Stimulated activated CD4-positive, alpha-beta T cell treated with anti-CD3 and anti-CD28 coated beads, TNF-alpha, amount 100 ng/mL, for 1 hour (primary cell): ENCODE data around the gene COPB2.
"Not testable (repeated sequence)": the region's sequence is repeated elsewhere in the genome, so short reads cannot be mapped to it uniquely, and the experiment has no call there.

Experiments used
- DNase-seq, 3 donors: peaks; one replicate each; pipeline ENCODE4 v3.0.0-alpha.2; 2020; ENCODE audit warnings: low read depth in 3 of 3, low spot score in 1 of 3

Gene COPB2

GRCh38 chr3:139380575-139380974 is 8.9 kb downstream of the COPB2 start:
- DNase-seq = no peak

DNA sequence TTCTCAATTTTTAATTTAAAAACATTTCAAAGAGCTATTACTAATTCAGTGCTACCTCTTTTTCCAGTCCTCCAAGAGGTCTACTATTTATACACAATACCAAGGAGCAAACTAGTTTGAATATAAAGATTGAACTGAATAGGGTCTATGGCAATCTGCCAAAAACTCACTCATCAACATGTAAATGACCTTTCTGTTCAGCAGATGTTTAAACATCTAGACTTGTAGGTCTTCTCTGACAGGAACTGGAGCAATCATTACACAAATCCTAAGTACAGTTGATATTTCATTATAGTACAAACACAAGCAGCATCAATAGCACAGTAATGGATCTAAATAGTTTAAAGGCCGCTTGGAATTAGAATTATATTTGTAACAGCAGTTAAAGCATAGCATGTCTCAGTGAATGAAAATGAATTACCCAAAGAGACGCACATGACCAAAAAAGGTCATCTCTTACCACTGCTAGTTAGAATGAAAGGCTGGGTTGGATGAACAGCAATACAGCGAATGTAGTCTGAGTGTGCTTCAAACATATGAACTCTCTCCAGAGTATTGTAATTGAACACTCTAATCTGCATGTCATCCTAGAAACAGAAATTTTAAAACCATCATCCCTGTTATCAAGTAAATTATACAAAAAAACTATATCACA is 10.7 kb downstream of the COPB2 start:
- no peak for DNase-seq

DNA sequence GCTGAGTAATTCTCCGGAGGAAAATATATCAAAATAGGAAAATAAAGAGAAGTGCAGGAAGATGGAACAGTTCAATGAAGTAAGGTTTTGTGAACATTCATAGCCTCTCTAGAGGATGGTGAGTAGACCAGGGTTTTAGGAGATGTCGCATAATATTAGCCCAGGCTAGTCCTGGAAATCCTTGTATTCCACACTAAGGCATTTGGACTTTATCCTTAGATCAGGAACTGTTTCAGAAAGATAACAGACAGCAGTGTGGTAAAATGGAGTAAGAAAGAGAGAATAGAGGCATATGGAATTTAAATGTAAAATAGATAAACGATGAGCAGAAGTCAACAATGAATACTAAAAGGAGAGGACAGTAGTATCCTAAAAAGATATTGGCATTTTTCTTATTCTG is 12.1 kb downstream of the COPB2 start:
- DNase-seq = no peak

GRCh38 chr3:139374099-139374498 is 15.3 kb downstream of the COPB2 start:
- DNase-seq = no peak

DNA sequence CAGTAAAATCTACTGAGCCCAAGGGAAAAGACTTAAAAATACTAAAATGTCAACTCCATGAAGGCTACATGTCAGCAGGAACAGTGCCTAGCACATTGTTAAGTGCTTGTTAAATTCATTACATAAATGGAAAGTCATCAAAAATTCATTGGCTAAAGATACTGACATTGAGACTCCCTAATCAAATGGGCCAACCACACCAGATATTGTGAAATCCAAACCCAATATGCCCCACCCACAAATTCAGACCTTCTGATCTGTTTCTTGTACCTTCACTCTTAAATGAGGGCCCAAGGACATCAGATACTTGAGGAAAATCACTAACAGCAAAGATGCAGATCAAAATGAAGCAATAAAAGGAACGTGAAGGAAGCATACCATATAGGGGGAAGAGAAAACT is 24.9 kb downstream of the COPB2 start:
- DNase-seq = no peak

- no peak for DNase-seq
These were observed 28.2 kb downstream of the COPB2 start for GRCh38 chr3:139361276-139361675.

DNA sequence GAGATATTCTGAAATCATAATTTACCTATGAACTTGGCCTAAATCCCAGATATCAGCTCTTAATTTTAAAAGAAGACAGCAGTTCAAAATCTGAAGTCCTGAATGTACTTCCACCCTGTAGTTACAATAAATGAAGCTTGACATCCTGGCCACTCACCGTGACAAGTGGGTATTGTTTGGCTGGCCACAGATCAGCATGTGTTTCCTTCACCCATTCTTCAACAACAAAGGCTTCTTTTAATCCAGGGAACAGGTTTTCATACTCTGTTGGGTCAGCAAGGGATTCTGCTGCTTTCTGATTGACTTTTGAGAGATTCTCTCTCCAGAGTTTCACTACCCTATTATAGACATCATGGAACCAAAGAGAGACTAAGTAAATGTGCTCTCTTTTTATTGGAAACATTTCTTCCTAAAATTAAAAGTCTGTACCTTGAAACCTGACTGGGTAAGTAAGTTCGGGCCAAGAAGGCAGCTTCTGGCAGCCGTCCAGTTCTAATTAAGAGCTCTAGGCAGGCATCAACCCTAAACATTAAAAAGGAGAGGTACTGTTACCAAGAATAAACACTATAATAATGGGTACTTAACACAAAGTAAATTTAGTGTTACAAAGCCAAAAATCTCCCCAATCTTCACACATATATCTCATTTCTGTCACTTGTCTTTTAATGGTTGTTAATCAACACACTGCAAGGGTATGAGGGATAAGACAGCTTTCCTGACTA is 30.4 kb downstream of the COPB2 start:
- no peak for DNase-seq

GRCh38 chr3:139357899-139358298 is 31.5 kb downstream of the COPB2 start:
- no peak for DNase-seq

- DNase-seq = no peak
These were observed 33.6 kb downstream of the COPB2 start for GRCh38 chr3:139355891-139356290.

DNA sequence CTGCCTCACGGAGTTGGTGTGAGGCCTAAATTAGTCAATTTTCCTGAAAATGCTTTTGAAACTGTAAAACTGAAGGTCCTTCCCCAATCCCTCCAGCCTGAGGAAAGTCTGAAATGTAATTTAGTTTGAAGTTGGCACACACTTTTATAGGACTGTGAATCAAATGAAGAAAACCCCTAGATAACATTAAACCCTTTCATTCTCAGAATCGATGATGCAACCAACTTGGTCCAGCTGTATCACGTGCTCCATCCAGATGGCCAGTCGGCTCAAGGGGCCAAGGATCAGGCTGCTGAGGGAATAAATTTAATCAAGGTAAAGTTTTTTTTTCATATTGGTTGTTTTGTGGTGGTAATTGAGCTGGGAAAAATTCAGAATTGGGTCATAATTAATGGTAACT is 34.0 kb downstream of the COPB2 start:
- DNase-seq = no peak

- no peak for DNase-seq
These were observed 34.8 kb downstream of the COPB2 start for GRCh38 chr3:139354661-139355060.

DNA sequence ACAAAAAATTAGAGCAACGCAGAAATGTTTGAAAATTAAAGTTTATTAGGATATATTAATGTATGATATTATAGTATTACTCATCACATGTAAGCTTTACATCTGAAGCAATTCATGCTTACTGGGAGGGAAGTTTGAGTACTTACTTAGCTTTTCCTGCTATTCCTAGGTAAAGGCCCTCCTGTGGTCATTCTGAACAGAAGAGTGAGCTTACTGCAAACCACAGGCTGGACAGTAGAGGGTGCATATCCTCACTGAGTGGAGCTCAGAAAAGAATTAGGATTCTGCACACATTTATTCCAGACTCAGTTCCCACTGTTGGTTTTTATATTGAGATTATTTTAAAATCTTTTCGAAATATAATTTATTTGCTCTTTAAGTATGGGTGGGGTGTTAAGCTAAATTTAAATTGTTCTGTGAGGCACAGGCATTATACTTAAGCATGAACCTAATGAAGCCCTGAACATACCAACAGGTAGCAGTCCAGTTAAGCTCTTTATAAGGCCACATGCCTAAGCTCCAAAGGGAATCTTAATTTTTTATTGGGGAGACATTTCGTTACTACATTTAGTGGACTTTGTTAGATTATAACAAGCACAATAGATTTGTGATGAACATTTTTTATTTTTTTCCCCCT is 35.4 kb downstream of the COPB2 start:
- DNase-seq = no peak

DNA sequence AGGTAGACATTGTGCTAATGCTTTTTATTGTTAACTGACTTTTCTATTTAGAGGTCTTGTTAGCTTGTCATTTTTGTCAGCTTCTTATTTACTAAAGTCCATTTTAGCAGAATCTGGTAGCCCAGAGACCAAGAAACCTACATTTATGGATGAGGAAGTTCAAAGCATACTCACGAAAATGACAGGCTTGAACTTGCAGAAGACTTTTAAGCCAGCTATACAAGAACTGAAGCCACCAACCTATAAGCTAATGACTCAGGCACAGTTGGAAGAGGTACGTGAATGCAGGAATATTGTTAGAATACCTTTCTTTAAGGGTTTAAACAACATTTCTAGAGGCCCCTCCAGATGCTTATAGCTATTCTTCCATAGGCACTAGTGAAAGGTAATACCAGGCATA is 42.7 kb downstream of the COPB2 start:
- DNase-seq = no peak

DNA sequence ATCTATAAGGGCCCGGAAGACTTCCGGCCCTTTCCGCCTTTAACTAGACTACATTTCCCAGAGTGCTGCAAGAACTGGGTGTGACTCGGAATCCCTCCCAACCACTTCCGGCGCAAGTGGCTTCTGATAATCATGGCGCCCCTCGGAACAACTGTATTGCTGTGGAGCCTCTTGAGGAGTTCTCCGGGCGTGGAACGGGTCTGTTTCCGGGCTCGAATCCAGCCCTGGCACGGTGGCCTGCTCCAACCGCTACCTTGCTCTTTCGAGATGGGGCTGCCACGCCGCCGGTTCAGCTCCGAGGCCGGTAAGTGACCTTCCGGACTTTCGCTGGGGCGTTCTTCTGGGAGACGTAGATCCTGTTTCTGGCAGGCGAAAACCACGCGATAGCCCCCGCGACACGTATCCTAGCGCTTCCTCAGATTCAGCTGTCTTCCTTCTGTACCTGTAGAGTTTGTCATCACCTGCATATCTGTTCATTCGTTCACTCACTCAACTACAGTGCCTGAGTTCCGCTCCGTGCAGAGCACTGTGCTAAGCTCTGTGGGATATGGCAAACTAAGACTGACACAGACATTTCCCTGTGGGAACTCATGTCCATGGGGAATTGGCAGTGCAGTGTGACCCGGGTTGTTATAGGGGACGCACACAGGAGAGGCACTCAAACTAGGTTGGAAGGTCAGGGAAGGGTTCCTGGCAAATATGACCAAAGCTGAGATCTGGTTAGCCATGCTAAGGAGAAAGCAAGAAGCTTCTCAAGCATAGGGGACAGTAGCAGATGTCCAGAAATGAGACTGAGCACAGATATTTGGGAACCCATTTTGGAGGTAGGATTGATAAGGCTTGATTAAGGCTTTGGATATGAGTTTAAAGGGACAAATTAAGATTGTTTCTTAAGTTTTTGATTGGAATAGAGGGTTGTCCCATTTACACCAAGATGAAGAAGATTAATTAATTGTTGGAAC is 45.3 kb downstream of the COPB2 start, which contains the start of gene MRPS22:
MRPS22 (plus strand) TSS at position 126 of the 962 bp plus-strand sequence; CDS start at position 133, 7 bp downstream.
- peak; percentile 50 to 59 (median 53) for DNase-seq

DNA sequence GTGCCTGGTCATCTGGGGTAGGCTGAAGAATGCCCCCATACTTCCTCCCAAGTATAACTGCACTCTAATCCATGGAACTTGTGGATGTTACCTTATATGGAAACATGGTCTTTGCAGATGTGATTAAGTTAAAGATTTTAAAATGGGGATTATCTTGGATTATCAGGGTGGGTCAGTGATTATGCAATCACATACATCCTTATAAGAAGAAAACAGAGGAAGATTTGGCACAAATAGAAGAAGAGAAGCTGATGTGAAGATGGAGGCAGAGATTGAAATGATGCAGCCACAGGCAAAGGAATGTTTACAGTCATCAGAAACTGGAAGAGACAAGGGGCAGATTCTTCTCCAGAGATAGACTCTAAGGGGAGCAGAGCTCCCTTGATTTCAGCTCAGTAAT is 47.4 kb downstream of the COPB2 start:
- DNase-seq = no peak

DNA sequence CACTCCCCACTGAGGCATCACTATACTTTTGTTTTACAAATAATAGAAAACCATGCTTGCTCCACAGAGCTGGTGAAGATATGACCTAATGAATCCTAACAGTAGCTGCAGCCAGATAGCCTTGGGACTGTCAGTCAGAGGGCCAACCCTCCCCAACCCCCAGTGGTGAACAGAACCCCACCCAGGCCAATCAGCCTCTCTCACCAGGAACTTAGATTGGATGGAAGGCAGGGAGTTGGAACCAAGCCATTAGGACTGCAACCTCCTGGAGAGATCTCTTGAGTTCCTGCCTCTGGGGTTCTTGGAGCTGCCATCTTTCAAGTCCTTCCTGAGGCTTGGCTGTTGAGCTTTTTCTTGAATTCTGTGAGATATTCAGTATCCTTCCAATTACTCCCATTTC is 48.7 kb downstream of the COPB2 start:
- no peak for DNase-seq

- DNase-seq = no peak
These were observed 50.1 kb downstream of the COPB2 start for GRCh38 chr3:139339219-139339906.

DNA sequence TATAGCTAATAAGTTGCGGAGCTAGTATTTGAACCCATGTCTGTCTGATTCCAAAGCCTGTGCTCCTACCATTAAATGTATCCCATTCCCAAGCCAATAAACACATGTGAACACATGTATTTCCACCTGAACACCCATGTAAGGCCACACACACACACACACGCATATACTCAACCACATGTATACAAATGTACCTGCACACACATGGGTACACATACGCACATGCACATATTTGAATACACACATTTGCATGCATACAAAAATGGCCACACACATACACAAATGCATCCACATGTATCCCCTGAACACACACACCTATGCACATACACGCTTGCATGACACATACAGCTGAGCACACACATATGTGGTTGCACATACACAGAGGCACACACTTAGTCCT is 51.0 kb downstream of the COPB2 start:
- no peak for DNase-seq

DNA sequence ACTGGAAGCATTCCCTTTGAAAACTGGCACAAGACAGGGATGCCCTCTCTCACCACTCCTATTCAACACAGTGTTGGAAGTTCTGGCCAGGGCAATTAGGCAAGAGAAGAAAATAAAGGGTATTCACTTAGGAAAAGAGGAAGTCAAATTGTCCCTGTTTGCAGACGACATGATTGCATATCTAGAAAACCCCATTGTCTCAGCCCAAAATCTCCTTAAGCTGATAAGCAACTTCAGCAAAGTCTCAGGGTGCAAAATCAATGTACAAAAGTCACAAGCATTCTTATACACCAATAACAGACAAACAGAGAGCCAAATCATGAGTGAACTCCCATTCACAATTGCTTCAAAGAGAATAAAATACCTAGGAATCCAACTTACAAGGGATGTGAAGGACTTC is 54.8 kb downstream of the COPB2 start:
- not testable (repeated sequence) for DNase-seq

- DNase-seq = no peak
These were observed 57.4 kb downstream of the COPB2 start for GRCh38 chr3:139332092-139332491.
